Ureter (tissue), 1 donor: Measurements from ENCODE around the gene NKD2. TPM values are rescaled to one million over a fixed set of nuclear protein-coding genes. Genes with fewer than 3 reads are reported as not detected.
"Not testable (repeated sequence)": the region's sequence is repeated elsewhere in the genome, so short reads cannot be mapped to it uniquely, and the experiment has no call there.

Source experiments
- DNase-seq: peaks from one replicate; pipeline ENCODE4 v3.0.0-alpha.2; 2020; ENCODE audit warnings: low spot score
- total RNA-seq: library from RNA; stranded (reverse); gene quantifications from one replicate; pipeline ENCODE4 v1.2.4, GENCODE V29; 2023
- donor health status: DM: yes; HTN: yes; CAD: no.

NKD2 gene
- total RNA-seq, 1 donor from 2014 or later = 14.2 TPM

DNA sequence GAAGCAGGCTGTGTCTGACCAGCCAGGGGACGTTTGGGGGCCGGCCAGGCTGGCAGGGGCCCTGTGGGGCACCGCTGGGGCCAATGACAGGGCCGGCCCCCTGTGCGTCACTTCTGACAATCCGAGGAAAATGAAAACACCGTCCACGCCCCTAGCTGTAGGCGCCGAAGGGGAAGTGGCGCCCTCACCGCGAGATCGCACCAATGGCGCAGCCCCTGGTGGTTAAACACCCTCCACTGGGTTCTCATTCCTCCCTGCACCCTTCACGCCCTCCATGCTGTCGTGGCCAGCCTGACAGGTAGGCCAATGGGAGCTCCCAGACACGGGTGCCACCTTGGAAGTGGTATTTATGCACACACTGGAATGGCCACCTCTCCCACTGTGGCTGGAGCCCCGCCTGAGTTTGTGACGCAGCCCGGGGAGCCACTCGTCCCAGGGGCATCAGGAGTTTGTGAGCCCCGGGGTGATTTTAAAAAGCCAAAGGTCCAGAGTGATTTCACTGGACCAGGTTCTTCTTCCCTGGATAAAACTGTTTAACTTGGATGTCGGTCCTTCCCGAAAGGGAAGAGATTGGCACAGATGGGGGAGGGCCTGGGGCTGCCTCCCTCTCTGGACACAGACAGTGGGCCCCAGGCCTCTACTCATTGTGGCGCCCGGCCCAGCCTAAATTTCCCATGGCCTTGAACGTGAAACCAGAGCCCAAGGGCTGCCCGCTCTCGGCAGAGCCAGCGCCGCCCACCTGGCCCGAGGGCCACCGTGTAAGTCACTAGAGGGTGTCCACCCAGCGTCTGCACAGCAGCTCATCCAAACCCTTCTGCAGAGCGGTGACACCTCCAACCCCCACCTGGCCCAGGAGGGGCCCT lies 49.7 kb downstream of the NKD2 start:
- DNase-seq = no peak

DNA sequence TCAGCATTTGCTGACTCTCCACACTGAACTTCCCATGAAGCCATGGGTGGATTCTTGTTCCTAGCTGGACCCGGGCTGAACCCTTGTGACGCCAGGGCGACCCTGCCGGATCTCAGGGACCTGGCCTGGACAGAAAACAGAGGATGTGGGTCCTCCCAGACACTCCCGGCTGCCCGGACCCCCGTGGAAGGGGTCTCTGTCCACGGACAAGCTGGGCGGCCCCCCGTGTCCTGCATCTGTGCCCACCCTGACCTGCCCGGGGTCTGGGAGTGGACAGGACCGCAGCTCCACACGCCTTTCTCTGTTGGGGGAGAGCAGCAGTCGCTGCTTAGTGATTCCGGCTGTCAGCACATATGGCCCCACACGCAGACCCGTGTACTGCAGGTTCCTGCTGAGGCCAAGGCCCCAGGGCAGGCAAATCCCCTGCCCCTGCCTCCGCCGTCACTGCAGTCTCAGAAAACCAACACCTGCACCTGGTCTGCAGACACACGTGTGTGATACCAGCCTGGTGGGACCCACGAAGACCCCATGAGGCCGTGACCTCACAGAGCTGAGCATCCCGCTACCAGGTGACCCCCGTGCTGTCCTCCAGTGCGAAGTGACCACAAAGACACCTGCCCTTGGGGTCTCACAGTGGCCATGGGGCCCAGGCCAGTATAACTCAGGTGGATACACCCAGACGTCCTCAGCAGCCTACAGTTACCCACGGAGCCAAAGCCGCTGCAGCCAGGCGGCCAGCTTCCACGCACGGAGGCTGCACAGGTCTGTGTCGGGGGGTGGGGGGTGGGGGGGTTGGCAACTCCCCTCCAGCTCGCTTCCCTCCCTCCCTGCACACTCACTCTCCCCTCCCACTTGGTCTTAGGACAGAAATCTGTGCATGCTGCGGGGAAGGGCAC lies 50.6 kb downstream of the NKD2 start:
- no peak for DNase-seq

DNA sequence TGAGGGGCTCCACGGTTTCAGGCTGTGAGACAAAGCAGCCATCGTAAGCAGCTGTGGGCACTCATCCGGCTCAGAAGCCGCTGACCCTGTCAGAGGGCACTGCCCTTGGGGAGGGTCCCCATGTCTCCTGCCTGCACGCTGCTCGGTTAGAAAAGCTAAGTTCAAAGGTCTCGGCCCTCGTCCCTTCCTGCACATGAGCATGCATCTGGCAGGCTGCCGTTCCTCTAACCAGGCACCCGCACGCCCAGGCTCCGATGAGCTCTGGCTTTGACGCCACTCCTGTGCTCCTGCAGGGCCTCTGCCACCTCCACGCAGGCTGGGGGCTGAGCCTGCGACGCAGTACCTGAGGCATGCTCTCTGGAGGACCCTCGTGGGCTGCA lies 51.3 kb downstream of the NKD2 start:
- no peak for DNase-seq

DNA sequence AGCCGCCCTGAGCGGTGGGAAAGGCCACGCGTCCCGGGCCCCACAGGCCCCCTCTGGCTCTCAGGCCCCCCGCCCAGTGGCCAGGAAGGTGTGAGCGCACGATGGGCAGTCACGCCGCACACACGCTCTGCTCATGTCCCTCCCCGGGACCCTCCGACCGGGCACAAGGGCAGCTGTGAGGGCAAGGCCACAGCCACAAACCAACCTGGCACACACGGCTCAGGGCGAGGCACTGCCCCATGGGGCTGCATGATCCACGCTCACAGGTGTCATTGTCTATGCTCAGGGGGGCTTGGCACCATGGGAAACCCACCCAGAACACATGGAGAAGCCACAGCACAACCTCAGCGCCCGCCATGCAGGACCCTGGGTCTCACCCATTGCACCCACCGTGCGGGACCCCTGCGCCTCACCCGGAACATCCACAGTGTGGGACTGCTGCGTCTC lies 52.0 kb downstream of the NKD2 start:
- DNase-seq = no peak

DNA sequence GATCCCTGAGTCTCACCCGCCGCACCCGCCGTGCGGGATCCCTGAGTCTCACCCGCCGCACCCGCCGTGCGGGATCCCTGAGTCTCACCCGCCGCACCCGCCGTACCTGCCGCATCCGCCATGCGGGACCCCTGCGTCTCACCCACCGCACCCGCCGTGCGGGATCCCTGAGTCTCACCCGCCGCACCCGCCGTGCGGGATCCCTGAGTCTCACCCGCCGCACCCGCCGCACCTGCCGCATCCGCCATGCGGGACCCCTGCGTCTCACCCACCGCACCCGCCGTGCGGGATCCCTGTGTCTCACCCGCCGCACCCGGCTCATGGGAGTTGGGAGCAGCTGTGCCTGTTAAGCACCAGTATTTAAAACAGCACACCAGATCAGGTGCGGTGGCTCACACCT lies 52.7 kb downstream of the NKD2 start:
- DNase-seq = not testable (repeated sequence)

DNA sequence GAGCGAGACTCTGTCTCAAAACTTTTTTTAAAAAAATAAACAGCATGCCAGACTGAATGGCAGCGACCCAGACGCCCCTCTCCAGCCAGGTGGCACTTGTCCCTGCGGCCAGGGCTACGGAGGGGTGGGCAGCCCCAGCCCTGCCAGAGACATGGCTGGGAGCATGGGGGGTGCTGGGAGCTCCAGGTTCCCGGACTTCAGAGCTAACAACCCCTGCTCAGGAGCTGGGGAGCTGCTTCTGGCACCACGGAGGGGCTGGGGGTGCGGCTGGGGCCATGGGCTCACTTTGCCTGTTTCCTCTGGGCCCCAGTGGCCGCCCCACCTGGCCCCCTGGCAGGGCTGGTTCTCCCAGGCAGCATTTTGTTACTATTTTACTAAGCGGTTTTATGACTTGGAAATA lies 53.3 kb downstream of the NKD2 start:
- DNase-seq = no peak

DNA sequence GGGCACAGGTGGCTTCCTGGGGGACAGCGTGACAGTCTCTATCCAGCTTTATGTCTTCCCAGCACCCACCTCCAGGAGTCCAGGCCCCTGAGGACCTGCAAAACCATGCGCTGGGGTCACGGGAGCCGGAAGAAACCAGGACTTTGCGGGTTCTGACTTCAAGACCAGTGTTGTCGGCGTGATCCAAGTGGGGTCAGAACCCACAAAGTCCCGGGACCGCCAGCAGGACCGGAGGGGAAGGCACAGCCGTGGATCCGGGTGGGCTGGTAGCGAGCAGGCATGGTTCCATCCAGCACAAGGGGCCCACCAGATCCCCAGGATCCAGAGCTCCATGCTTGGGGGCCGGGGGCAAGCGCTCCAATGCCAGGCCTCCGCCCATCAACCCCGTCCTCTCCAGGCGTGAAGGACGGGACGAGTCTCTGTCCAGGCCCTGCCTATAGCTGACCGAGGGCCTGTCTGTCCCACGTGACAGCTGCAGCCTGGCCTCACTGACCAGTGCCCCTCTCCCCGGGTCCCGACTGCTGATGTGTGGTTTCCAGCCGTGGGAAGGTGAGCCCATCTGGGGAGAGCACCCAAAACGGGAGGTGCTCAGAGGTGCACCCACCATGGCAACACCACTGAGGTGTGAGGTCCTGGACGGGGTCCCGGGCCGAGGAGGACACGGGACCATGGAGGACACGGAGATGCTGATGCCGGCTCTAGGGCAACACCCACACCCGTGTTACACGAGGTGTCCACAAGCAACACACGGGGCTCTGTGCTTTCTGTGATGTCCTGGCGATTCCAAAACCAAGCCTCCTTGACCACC lies 54.4 kb downstream of the NKD2 start:
- DNase-seq = no peak

DNA sequence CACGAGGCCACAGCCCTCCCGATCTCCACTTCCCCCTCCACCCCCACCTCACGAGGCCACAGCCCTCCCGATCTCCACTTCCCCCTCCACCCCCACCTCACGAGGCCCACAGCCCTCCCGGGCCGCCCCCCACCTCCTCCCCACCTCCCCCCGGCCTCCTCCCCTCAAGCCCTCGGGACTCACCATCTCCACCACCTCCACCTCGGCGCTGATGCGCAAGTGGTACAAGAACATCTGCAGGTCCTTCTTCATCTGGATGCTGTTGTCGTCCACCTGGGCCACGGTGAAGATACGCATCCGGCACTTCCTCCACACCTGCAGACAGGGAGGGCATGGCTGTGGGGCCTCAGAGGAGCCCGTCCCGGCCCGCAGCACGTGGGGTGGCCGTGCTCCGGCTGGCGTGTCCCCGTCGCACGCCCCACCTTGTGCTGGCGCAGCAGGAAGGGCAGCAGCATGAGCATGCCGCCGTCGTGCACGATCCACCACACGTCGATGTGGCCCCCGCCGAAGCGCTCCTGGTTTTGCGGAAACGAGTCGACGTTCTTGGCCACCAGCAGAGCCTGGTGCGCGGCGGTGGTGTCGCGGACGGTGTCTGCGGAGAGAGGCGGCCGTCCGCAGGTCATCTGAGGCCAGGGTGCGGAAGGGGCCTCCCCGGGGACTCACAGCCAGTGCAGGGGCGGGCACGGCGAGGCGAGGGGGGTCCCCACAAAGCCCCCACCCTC lies 55.2 kb downstream of the NKD2 start:
- DNase-seq = no peak

DNA sequence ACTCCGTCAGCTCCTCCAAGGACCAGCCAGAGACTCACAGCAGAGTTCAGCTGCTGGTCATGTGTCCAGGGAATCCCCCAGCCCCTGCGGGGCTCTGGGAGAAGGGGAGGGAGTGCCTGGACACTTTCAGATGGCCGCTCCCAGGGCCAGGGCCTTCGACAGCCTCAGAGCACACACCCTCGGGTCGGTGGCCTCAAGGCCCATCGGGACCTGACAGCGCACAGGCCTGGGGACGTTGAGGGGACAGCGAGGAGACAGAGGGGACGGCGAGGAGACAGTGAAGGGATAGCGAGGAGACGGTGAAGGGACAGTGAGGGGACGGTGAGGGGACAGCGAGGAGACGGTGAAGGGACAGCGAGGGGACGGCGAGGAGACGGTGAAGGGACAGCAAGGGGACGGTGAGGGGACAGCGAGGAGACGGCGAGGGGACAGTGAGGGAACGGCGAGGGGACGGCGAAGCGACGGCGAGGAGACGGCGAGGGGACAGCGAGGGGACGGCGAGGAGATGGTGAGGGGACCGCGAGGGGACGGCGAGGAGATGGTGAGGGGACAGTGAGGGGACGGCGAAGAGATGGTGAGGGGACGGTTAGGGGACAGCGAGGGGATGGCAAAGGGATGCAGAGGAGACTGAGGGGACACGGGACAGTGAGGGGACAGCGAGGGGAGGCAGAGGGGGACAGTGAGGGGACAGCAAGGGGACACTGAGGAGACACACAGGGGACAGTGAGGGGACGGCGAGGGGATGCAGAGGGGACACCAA lies 56.0 kb downstream of the NKD2 start:
- DNase-seq = no peak

DNA sequence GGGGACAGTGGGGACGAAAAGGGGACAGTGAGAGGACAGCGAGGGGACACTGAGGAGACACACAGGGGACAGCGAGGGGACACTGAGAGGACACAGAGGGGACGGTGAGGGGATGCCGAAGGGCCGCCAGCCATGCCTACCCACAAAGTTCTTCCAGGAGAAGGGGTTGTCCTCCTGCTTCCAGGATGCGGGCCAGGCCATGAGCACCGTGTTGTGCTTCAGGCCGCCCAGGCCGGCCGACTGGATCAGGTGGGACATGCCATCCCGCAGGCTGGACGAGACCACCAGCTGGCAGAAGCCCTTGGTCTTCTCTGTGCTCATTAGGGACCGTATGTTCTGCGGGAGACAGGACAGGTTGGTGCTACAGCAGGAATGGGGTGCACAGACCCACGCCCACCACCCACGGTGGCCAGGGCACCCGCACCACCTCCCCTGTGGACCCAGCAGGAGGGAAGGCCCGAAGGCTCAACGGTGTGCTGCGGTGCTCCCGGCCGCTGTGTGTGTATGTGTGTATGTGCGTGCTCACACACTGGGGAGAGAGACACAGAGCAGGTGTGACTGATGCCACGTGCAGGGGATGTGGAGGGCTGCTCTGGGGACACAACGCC lies 56.6 kb downstream of the NKD2 start:
- no peak for DNase-seq

DNA sequence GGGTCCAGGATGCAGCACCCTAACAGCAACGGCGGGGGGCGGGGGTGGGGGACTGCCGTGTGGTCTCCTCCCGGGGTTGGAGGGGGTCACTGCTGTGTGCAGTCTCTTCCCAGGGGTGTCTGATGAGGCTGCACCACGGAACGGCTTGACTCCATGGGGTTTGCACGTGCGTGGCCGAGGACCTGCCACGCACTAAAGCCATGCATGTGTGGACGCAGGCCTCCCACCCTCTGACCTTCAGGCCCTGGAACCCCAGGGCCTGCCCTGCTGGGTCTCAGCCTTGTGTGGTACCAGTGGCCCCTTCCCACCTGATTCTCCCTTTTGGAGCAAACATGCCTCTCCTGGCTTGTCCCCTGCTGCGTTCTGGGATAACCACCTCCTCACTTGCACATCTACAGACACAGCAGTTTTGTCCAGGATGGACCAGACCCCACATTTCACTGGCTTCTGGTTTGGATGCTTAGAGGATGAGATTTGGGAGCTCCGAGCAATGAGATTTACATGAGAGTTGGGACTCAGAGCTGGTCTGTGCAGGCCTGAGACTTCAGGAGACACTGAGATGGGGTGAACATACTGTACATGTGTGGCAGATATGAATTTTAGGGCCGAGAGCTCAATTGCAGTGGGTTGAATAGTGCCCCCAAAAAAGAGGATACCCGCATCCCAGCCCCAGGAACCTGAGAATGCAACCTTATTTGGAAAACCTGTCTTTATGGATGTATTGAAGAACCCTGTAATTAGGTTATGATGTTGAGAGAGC lies 57.5 kb downstream of the NKD2 start:
- DNase-seq = no peak

DNA sequence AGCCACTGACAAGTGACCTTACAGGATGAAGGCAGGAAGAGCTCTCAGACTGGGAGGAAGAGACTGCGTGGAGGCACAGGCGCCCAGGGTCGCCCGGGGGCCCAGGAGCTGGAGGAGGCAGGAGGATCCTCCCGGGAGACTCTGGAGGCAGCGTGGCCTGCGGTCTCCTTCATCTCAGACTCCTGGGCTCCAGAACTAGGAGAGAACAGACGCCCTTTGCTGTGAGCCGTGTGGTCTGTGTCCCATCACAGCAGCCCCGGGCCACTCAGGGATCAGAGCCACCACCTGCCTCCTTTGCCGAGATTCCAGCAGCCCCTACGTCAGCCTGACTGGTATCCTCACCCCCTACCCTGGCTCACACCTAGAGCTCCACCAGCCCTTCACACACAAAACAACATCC lies 58.1 kb downstream of the NKD2 start:
- DNase-seq = no peak

DNA sequence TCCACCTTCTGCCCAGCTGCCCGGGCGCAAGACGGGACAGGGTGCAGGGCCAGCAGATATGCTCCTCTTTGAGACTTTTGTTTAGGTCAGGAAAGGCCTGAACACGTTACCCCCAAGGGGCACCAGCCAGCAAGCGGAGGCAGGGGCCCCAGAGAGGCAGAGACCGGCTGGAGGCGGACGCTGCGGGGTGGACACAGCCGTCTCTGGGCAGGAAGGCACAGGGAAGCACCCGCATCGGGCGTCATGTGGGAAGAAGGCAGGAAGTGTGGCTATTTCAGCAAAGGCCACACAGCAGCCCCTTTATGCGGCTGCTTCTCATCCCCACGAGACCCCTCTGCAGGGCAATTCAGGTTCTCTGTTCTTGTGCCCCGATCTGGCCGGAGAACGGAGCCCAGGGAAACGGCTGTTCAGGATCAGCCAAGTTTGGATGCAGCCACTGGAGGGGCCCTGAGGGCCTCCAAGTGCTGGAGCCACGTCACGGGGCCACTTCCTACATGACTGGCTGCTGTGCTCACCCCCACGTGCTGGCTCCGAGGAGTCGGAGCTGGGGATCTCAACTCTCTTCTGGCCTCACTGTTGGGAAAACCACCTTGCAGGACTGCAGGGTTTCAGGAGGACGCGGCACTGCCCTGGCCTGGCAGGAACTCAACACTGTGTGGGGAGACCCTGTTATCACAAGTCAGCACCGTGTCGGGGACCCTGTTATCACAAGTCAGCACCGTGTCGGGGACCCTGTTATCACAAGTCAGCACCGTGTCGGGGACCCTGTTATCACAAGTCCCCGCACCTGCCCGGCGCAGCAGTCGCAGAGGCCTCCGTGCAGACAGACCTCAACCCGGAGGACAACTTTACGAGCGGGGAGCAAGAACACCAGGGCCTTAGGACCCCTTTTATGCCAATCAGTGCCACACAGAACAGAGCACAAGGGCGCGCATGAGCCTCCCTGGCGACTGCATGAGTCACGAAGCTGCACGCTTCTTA lies 58.8 kb downstream of the NKD2 start:
- no peak for DNase-seq

DNA sequence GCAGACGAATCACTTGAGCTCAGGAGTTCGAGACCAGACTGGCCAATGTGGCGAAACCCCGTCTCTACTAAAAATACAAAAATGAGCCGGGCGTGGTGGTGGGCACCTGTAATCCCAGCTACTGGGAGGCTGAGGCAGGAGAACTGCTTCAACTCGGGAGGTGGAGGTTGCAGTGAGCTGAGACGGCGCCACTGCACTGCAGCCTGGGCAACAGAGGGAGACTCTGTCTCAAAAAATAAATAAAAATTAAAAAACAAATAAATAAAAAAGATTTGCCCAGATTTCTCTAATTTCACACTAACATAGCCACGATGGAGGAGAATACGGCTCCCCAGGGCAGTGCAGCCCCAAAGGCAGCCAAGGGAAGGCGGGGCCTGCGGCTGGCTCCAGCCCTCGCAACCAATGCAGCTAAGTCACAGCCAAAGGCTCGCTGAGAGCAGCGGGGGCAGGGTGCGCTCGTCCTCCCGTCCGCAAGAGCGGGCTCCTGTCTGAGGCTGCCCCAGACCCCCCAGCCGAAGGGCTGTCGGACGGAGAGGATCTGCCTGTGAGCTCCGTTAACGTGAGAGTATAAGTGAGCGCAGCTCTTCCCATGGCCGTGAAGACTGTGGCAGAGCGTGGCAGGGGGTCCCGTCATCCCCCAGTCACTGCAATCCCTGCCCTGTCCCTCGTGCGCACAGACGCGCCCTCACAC lies 59.7 kb downstream of the NKD2 start:
- DNase-seq = no peak

DNA sequence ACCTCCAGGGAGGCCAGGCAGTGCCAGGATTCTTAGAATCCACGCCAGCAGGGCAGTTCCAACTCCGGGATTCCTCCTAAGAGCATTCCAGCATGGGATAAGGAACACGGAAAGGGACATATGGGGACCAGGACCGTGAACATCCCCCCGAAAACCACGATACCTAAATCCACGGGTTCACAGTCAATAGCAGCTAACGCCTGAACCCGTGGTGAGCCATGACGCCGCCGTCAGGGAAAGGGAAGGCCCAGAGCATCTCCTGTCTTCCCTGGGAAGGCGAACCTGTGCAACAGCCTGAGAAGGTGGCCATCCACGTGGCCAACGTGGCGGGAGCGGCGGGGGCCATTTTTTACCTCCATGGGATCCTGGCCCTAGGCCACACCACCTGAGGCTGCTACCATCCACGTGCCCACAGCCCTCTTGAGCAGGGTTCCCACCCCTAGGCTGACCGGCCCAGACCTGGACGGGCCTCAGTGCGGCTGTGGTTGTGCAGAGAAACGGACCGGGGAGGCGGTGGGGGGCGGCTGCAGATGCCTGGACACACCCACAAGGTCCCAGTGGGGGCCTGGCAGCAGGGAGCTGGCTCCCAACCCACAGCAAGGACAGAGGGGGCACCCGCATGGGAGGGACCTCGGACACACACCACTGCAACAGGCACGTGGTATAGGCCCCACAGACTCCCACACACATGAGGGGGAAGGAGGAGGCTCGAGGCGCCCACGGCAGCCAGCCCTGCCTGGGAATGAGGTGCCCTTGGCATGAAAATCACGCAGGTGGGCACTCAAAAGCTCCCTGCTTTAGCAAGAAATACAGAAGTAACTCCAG lies 60.5 kb downstream of the NKD2 start:
- no peak for DNase-seq

DNA sequence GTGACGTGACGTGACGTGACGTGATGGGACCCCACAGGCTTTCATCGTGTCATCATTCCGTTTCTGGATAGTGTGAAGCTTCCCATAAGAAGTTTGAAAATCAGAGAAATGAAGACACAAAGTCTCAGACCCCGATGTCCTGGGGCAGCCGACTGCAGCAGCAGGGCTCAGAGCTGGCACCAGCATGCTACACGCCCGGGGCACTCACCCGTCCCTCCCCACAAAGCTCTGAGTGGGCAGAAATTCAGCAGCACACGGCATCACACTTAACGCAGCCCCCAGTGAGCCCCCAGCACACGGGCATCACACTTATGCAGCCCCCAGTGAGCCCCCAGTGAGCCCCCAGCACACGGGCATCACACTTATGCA lies 61.1 kb downstream of the NKD2 start:
- no peak for DNase-seq
